ENCODE measurements around the gene LSAMP. TPM values are rescaled to one million over a fixed set of nuclear protein-coding genes. Genes with fewer than 3 reads are reported as not detected.

Gene LSAMP
- total and polyA plus RNA-seq, 2 of the 4 experiments (the other 2 are of a cell fraction), result 7.9 to 8.0 TPM

GRCh38 chr3:116432795-116433194 is 12.5 kb downstream of the LSAMP start:
- CTCF ChIA-PET, result no interaction called here
- no peak overlapping the region for H3K4me3 ChIP-seq (ENCODE audit: insufficient read depth, low read depth, low read length)
- WGBS, 2 experiments (ENCODE audit: extremely low coverage in 2 of 2, insufficient read length in 1 of 2), result no CpG with 5 or more reads among the region's 2 CpGs

More at GRCh38 chr3:116432795-116433194, 12.5 kb downstream of the LSAMP start:
- Histone ChIP-seq H3K9me3 (ENCODE audit: control insufficient read depth, insufficient read depth, low read length) (no peaks in the 10 kb centered on the region), H2AFZ (replicated peaks; ENCODE audit: low read length, poor library complexity) (no peak overlapping the region), H3K14ac (replicated peaks; ENCODE audit: low read depth, low read length) (no peak overlapping the region), H4K91ac (ENCODE audit: insufficient read depth, low read depth, low read length) (no peak overlapping the region), H3K4me2 (ENCODE audit: low read depth, low read length) (no peak overlapping the region), H4K8ac (ENCODE audit: low read depth in 2 of 2, low read length in 2 of 2) (no peak overlapping the region), H3K4ac (ENCODE audit: low read depth, low read length) (no peak overlapping the region), H2BK5ac (ENCODE audit: low read depth, low read length, poor library complexity, severe bottlenecking) (no peak overlapping the region), H3K23ac (ENCODE audit: low read depth, low read length) (no peak overlapping the region), H4K5ac (ENCODE audit: low read depth, low read length) (no peak overlapping the region), H2AK9ac (replicated peaks; ENCODE audit: low read depth, low read length, poor library complexity) (no peak overlapping the region), H3K56ac (ENCODE audit: extremely low read depth, insufficient read depth, low read length) (no peak overlapping the region), H2BK20ac (ENCODE audit: low read depth, low read length) (no peak overlapping the region), H4K20me1 (ENCODE audit: insufficient read depth, low read length) (no peaks in the 10 kb centered on the region), H3K18ac (ENCODE audit: low read depth, low read length) (no peak overlapping the region), H2AK5ac (ENCODE audit: low read depth, low read length) (no peak overlapping the region), H3K9ac (ENCODE audit: low read depth, low read length) (no peak overlapping the region), H3K27ac (ENCODE audit: insufficient read depth, low read length) (no peak overlapping the region), H3K79me1 (ENCODE audit: low read depth in 1 of 2, low read length in 2 of 2) (no peaks in the 10 kb centered on the region), H2BK120ac (ENCODE audit: low read depth, low read length) (no peak overlapping the region), H3K9me1 (ENCODE audit: insufficient read depth, low read length) (no peaks in the 10 kb centered on the region), H3K36me3 (ENCODE audit: control insufficient read depth, insufficient read depth, low read length) (no peaks in the 10 kb centered on the region), H2BK15ac (ENCODE audit: low read depth, low read length) (no peak overlapping the region), H3K27me3 (ENCODE audit: control insufficient read depth, insufficient read depth, low read length) (no peaks in the 10 kb centered on the region), H3K4me1 (ENCODE audit: control insufficient read depth, insufficient read depth, low read length) (no peaks in the 10 kb centered on the region)
- DNase-seq (peak; percentile 28), ATAC-seq (ENCODE audit: low read depth) (no peak)
- in situ Hi-C loops (cut with MboI; ENCODE audit: low sequenced_read_pairs) (no loop called here), dilution Hi-C loops (cut with HindIII; ENCODE audit: low sequenced_read_pairs, unreplicated experiment) (no loop called here), intact Hi-C loops (cut with micrococcal nuclease) (loop anchor here (10.0 kb wide), 1 partner anchor 58 kb away; no protein-coding TSS in a partner anchor)
- no peak for TF ChIP-seq NFE2L2 (IDR thresholded peaks at IDR 0.05; ENCODE audit: low read depth, low read length)
- no peak for TF ChIP-seq CEBPB (IDR thresholded peaks at IDR 0.05; ENCODE audit: low read depth, low read length)
- no peak for TF ChIP-seq RAD21 (IDR thresholded peaks at IDR 0.05; ENCODE audit: low read length)
- no peak for TF ChIP-seq CHD1 (IDR thresholded peaks at IDR 0.05; ENCODE audit: low read depth, low read length)
- no peak for TF ChIP-seq MAZ (IDR thresholded peaks at IDR 0.05; ENCODE audit: borderline replicate concordance, low read depth, low read length)
- TF ChIP-seq USF2 (IDR thresholded peaks at IDR 0.05; ENCODE audit: low read depth, low read length), result no peak
- no peak for TF ChIP-seq RCOR1 (IDR thresholded peaks at IDR 0.05; ENCODE audit: insufficient replicate concordance, low read length)
- TF ChIP-seq RFX5 (IDR thresholded peaks at IDR 0.05; ENCODE audit: low read depth, low read length), result no peak
- no peak for TF ChIP-seq POLR2A (IDR thresholded peaks at IDR 0.05; ENCODE audit: low read depth, low read length)
- no peak for TF ChIP-seq SMC3 (IDR thresholded peaks at IDR 0.05; ENCODE audit: low read depth, low read length)
- BruUV-seq (replicated peaks), result no TSS peak
- POLR2A ChIA-PET (ENCODE audit: unreplicated experiment), result no interaction called here
